SK-N-SH treated with all-trans-retinoic acid at 6 μM for 48 hours (cell line): ENCODE results near the gene DNASE1L3.

ENCODE experiments used
- ARNTL ChIP-seq: fragments of 450-650 bp; formaldehyde crosslinking; IDR thresholded peaks from 2 replicates; pipeline ENCODE4 v1.5.0; 2020; ENCODE audit warnings: low read depth, mild to moderate bottlenecking, moderate library complexity, borderline replicate concordance
- BACH2 ChIP-seq: fragments of 250-450 bp; sonication (Bioruptor Pico); IDR thresholded peaks from 2 replicates; pipeline ENCODE4 v1.9.0; 2021; ENCODE audit warnings: mild to moderate bottlenecking, borderline replicate concordance
- CSDC2 ChIP-seq: fragments of 250-450 bp; sonication (Bioruptor Pico); IDR thresholded peaks from 2 replicates; pipeline ENCODE4 v1.5.0; 2020; ENCODE audit warnings: mild to moderate bottlenecking, moderate library complexity
- ESRRG ChIP-seq: fragments of 250-450 bp; sonication (Bioruptor Pico); IDR thresholded peaks from 2 replicates; pipeline ENCODE4 v1.6.1; 2021; ENCODE audit warnings: mild to moderate bottlenecking
- ISL1 ChIP-seq: fragments of 250-450 bp; sonication (Bioruptor Pico); IDR thresholded peaks from 2 replicates; pipeline ENCODE4 v2.1.2; 2022; ENCODE audit warnings: mild to moderate bottlenecking, moderate library complexity
- RARB ChIP-seq: fragments of 250-450 bp; sonication (Bioruptor Pico); IDR thresholded peaks from 2 replicates; pipeline ENCODE4 v1.8.0; 2021; ENCODE audit warnings: mild to moderate bottlenecking, moderate library complexity
- TOX ChIP-seq: fragments of 250-450 bp; sonication (Bioruptor Pico); IDR thresholded peaks from 2 replicates; pipeline ENCODE4 v1.8.0; 2021; ENCODE audit warnings: mild to moderate bottlenecking, moderate library complexity, borderline replicate concordance
- ZFP3 ChIP-seq: fragments of 250-450 bp; sonication (Bioruptor Pico); IDR thresholded peaks from 2 replicates; pipeline ENCODE4 v1.5.0; 2020; ENCODE audit warnings: mild to moderate bottlenecking, moderate library complexity
- ZFP30 ChIP-seq: fragments of 450-650 bp; formaldehyde crosslinking; IDR thresholded peaks from 2 replicates; pipeline ENCODE4 v1.5.0; 2022; ENCODE audit warnings: mild to moderate bottlenecking, moderate library complexity
- TF ChIP-seq, protein P1 (sequence below): fragments of 250-450 bp; sonication (Bioruptor Pico); IDR thresholded peaks from 2 replicates; pipeline ENCODE4 v1.8.0; 2021; ENCODE audit warnings: low read depth, mild to moderate bottlenecking, moderate library complexity, borderline replicate concordance
- TF ChIP-seq, protein P2 (sequence below): fragments of 250-450 bp; sonication (Bioruptor Pico); IDR thresholded peaks from 2 replicates; pipeline ENCODE4 v1.8.0; 2020; ENCODE audit warnings: mild to moderate bottlenecking, moderate library complexity, borderline replicate concordance
- TF ChIP-seq, protein P3 (sequence below): fragments of 250-450 bp; sonication (Bioruptor Pico); IDR thresholded peaks from 2 replicates; pipeline ENCODE4 v1.5.1; 2020; ENCODE audit warnings: low read depth, mild to moderate bottlenecking, moderate library complexity
- TF ChIP-seq, protein P4 (sequence below): fragments of 250-450 bp; sonication (Bioruptor Pico); IDR thresholded peaks from 2 replicates; pipeline ENCODE4 v1.5.1; 2021; ENCODE audit warnings: mild to moderate bottlenecking, moderate library complexity
- TF ChIP-seq, protein P5 (sequence below): fragments of 250-450 bp; sonication (Bioruptor Pico); IDR thresholded peaks from 2 replicates; pipeline ENCODE4 v1.5.0; 2020; ENCODE audit warnings: mild to moderate bottlenecking, moderate library complexity

DNA sequence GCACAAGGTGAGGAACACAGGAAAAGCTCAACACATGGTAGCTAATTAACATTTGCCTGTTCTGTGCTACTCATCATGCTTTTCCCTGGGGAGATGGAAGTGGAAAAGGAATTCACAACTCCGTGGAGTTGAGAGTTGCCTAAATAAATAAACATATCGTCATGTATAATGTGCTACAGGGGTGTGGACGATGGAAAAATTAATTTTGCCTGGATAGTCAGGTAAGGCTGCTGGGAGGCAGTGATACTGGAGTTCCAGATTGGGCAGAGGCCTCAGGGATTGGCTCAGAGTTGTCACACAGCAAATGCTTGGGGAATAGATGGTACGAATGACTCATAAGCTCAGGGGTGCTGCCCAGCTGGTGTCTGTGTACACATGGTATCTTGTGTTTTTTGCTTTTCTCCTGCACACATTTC, 23.8 kb upstream of the DNASE1L3 start:
- no peak for TF ChIP-seq ZFP30 (CRISPR knock-in tag)
- TF ChIP-seq, protein P1, sequence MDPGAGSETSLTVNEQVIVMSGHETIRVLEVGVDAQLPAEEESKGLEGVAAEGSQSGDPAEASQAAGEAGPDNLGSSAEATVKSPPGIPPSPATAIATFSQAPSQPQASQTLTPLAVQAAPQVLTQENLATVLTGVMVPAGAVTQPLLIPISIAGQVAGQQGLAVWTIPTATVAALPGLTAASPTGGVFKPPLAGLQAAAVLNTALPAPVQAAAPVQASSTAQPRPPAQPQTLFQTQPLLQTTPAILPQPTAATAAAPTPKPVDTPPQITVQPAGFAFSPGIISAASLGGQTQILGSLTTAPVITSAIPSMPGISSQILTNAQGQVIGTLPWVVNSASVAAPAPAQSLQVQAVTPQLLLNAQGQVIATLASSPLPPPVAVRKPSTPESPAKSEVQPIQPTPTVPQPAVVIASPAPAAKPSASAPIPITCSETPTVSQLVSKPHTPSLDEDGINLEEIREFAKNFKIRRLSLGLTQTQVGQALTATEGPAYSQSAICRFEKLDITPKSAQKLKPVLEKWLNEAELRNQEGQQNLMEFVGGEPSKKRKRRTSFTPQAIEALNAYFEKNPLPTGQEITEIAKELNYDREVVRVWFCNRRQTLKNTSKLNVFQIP (CRISPR knock-in tag), result no peak
- no peak for TF ChIP-seq ZFP3
- no peak for TF ChIP-seq RARB (CRISPR knock-in tag)
- TF ChIP-seq BACH2 (CRISPR knock-in tag), result no peak
- TF ChIP-seq, protein P2, sequence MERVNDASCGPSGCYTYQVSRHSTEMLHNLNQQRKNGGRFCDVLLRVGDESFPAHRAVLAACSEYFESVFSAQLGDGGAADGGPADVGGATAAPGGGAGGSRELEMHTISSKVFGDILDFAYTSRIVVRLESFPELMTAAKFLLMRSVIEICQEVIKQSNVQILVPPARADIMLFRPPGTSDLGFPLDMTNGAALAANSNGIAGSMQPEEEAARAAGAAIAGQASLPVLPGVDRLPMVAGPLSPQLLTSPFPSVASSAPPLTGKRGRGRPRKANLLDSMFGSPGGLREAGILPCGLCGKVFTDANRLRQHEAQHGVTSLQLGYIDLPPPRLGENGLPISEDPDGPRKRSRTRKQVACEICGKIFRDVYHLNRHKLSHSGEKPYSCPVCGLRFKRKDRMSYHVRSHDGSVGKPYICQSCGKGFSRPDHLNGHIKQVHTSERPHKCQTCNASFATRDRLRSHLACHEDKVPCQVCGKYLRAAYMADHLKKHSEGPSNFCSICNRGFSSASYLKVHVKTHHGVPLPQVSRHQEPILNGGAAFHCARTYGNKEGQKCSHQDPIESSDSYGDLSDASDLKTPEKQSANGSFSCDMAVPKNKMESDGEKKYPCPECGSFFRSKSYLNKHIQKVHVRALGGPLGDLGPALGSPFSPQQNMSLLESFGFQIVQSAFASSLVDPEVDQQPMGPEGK (CRISPR knock-in tag), result no peak
- TF ChIP-seq, protein P3, sequence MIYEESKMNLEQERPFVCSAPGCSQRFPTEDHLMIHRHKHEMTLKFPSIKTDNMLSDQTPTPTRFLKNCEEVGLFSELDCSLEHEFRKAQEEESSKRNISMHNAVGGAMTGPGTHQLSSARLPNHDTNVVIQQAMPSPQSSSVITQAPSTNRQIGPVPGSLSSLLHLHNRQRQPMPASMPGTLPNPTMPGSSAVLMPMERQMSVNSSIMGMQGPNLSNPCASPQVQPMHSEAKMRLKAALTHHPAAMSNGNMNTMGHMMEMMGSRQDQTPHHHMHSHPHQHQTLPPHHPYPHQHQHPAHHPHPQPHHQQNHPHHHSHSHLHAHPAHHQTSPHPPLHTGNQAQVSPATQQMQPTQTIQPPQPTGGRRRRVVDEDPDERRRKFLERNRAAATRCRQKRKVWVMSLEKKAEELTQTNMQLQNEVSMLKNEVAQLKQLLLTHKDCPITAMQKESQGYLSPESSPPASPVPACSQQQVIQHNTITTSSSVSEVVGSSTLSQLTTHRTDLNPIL, result no peak
- TF ChIP-seq, protein P4, sequence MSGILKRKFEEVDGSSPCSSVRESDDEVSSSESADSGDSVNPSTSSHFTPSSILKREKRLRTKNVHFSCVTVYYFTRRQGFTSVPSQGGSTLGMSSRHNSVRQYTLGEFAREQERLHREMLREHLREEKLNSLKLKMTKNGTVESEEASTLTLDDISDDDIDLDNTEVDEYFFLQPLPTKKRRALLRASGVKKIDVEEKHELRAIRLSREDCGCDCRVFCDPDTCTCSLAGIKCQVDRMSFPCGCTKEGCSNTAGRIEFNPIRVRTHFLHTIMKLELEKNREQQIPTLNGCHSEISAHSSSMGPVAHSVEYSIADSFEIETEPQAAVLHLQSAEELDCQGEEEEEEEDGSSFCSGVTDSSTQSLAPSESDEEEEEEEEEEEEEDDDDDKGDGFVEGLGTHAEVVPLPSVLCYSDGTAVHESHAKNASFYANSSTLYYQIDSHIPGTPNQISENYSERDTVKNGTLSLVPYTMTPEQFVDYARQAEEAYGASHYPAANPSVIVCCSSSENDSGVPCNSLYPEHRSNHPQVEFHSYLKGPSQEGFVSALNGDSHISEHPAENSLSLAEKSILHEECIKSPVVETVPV (CRISPR knock-in tag), result no peak
- TF ChIP-seq ARNTL (CRISPR knock-in tag), result no peak
- no peak for TF ChIP-seq ISL1 (CRISPR knock-in tag)
- no peak for TF ChIP-seq TOX (CRISPR knock-in tag)
- TF ChIP-seq ESRRG, result no peak
- TF ChIP-seq CSDC2, result no peak
- TF ChIP-seq, protein P5, sequence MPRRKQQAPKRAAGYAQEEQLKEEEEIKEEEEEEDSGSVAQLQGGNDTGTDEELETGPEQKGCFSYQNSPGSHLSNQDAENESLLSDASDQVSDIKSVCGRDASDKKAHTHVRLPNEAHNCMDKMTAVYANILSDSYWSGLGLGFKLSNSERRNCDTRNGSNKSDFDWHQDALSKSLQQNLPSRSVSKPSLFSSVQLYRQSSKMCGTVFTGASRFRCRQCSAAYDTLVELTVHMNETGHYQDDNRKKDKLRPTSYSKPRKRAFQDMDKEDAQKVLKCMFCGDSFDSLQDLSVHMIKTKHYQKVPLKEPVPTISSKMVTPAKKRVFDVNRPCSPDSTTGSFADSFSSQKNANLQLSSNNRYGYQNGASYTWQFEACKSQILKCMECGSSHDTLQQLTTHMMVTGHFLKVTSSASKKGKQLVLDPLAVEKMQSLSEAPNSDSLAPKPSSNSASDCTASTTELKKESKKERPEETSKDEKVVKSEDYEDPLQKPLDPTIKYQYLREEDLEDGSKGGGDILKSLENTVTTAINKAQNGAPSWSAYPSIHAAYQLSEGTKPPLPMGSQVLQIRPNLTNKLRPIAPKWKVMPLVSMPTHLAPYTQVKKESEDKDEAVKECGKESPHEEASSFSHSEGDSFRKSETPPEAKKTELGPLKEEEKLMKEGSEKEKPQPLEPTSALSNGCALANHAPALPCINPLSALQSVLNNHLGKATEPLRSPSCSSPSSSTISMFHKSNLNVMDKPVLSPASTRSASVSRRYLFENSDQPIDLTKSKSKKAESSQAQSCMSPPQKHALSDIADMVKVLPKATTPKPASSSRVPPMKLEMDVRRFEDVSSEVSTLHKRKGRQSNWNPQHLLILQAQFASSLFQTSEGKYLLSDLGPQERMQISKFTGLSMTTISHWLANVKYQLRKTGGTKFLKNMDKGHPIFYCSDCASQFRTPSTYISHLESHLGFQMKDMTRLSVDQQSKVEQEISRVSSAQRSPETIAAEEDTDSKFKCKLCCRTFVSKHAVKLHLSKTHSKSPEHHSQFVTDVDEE, result no peak
